Lower lobe of right lung (tissue), 2 donors: ENCODE measurements around the gene MRPS30. TPM values are rescaled to one million over a fixed set of nuclear protein-coding genes. Genes with fewer than 3 reads are reported as not detected.

Experiments
- ATAC-seq, 2 donors: fragments of 200-7000 bp; cut with Tn5 transposase; one replicate each; pipeline ENCODE4 v1.9.1; 2020 to 2022; ENCODE audit warnings: mild to moderate bottlenecking in 2 of 2, moderate library complexity in 2 of 2
- DNase-seq: peaks from one replicate; pipeline ENCODE4 v3.0.0-alpha.2; 2020
- H3K27ac ChIP-seq: fragments of 200-600 bp; one replicate; pipeline ENCODE4 v1.8.0; 2022
- H3K27me3 ChIP-seq: fragments of 200-600 bp; one replicate; pipeline ENCODE4 v1.8.0; 2022; ENCODE audit warnings: low read depth
- H3K36me3 ChIP-seq: fragments of 200-600 bp; one replicate; pipeline ENCODE4 v1.8.0; 2022; ENCODE audit warnings: mild to moderate bottlenecking
- H3K4me1 ChIP-seq: fragments of 200-600 bp; one replicate; pipeline ENCODE4 v1.8.0; 2022
- H3K4me3 ChIP-seq: fragments of 200-600 bp; one replicate; pipeline ENCODE4 v1.8.0; 2022; ENCODE audit warnings: mild to moderate bottlenecking
- H3K9me3 ChIP-seq: fragments of 200-600 bp; one replicate; pipeline ENCODE4 v1.8.0; 2022
- intact Hi-C: fragments of 100-400 bp; cut with DNase I; formaldehyde crosslinking; loops from one replicate; pipeline ENCODE4 v1.11.0; 2022
- total RNA-seq: library from RNA; stranded (reverse); fragmentation: NEBNext Ultra II Directional; extraction: Animal tissue kit (Norgen Biotek cat#: 25700); gene quantifications from one replicate; pipeline ENCODE4 v1.2.1, GENCODE V29; 2021
- TF ChIP-seq, protein P1 (sequence below): fragments of 200-600 bp; IDR thresholded peaks from one replicate; pipeline ENCODE4 v1.8.0; 2022; ENCODE audit warnings: antibody characterized with exemption, mild to moderate bottlenecking
- donor health status: DM: no; HTN: yes; CAD: no; lungs with severe emphysema.

The MRPS30 gene
- total RNA-seq, 1 donor from 2014 or later = 39.9 TPM

DNA sequence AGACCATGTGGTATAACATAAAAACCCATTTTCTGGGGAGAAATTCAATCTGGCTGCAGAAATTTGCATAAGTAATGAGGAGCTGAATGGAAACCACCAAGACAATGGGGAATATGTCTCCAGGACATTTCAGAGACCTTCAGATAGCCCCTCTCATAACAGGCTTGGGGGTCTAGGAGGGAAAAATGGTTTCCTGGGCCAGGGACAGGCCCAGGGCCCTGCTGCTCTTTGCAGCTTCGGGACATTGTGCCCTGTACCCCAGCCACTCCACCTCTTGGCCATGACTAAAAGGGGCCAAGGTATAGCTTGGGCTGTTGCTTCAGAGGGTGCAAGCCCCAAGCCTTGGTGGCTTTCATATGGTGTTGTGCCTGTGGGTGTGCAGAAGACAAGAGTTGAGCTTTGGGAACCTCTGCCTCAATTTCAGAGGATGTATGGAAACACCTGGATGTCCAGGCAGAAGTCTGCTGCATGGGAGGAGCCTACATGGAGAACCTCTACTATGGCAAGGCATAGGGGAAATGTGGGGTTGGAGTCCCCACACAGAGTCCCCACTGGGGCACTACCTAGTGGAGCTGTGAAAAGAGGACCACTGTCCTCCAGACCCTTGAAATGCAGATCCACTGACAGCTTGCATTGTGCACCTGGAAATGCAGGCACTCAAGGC, 30.4 kb downstream of the MRPS30 start:
- DNase-seq (no peak), ATAC-seq (no peak)
- Histone ChIP-seq H3K4me1 (no peaks in the 10 kb centered on the region), H3K9me3 (peaks cover 3% of the 10 kb centered on the region), H3K36me3 (no peaks in the 10 kb centered on the region), H3K27ac (no peak overlapping the region), H3K4me3 (no peak overlapping the region), H3K27me3 (no peaks in the 10 kb centered on the region)
- intact Hi-C loops = no loop called here
- TF ChIP-seq, protein P1, sequence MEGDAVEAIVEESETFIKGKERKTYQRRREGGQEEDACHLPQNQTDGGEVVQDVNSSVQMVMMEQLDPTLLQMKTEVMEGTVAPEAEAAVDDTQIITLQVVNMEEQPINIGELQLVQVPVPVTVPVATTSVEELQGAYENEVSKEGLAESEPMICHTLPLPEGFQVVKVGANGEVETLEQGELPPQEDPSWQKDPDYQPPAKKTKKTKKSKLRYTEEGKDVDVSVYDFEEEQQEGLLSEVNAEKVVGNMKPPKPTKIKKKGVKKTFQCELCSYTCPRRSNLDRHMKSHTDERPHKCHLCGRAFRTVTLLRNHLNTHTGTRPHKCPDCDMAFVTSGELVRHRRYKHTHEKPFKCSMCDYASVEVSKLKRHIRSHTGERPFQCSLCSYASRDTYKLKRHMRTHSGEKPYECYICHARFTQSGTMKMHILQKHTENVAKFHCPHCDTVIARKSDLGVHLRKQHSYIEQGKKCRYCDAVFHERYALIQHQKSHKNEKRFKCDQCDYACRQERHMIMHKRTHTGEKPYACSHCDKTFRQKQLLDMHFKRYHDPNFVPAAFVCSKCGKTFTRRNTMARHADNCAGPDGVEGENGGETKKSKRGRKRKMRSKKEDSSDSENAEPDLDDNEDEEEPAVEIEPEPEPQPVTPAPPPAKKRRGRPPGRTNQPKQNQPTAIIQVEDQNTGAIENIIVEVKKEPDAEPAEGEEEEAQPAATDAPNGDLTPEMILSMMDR = no peak

DNA sequence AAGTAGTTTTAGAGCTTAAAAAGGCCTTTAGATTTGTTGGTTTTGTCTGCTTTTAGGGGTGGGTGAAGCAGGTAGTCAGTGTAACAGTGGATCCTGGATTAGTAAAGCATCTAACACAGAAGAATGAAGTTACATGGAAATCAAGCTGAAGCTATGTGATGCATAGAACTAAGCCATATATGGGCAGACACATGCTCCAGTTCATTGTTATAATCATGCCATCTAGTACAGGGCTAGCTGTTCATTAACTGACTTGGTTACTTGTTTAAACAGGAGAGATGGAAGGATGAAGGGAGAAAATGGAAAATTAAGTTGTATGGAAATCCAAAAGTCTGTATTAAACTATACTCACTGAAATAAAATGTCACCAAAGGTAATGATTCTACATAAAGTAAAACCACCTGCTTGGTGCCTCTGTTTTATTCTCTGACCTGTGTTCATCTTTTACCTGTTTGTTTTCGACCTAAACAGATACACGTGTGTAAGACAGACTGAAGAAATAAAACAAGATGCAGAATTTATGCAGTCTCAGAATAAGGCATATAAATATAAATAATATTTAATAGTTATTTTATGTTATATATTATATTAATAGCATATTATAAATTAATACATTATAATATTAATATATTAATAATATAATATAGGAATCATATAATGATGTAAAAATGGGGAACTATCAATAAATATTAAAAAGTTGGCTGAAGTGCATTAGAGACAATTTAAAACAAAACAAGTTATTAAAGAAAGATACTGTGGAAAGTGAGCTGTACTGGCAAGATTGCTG, 33.9 kb downstream of the MRPS30 start:
- intact Hi-C loops = no loop called here
- no peaks in the 10 kb centered on the region for H3K27me3 ChIP-seq
- peaks cover 3% of the 10 kb centered on the region for H3K9me3 ChIP-seq
- ATAC-seq = no peak
- TF ChIP-seq, protein P1 = no peak
- no peaks in the 10 kb centered on the region for H3K4me1 ChIP-seq
- H3K36me3 ChIP-seq = no peaks in the 10 kb centered on the region
- no peak overlapping the region for H3K27ac ChIP-seq
- DNase-seq = no peak
- H3K4me3 ChIP-seq = no peak overlapping the region

DNA sequence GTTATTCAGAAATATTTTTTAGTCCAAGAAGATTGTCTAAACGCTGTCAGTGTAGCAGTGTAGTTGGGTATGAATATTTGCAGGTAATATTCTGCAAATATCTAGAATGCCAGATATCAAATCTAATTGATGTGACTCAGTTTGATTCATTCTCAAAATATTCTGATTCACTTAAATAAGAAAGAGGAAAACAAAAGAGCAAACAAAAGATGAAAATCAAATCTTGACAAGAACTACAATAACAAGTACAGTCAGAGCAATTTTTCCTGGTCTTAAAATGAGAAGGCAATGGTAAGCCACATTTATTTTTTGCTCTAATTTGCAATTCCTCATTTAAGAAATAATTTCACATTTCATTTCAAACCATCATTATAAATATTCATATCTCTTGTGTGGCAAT, 36.0 kb downstream of the MRPS30 start:
- no peak for ATAC-seq

DNA sequence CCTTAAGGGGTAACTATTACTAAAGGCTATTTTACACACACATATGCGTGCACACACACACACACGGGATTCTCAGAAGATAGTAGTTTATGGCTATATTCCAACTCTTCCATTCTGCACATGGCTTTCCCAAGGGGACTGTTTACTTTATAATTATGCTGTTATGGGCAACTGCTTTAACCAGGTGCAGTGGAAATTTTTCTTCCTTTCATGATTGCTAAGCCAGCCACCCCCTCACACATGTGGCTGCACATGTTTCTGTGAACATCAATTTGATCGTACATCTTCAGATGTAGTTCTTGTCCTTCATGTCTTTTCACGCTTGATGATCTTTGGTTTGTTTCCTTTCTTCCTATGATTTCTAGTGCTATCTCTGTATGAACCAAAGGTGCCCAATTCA, 37.0 kb downstream of the MRPS30 start:
- TF ChIP-seq, protein P1 = no peak
- ATAC-seq = no peak
- DNase-seq = no peak
- Histone ChIP-seq H3K27ac (no peak overlapping the region), H3K4me3 (no peak overlapping the region), H3K36me3 (no peaks in the 10 kb centered on the region), H3K4me1 (no peaks in the 10 kb centered on the region), H3K9me3 (no peaks in the 10 kb centered on the region), H3K27me3 (no peaks in the 10 kb centered on the region)
- intact Hi-C loops = no loop called here

More for the DNA sequence above, 36.0 kb downstream of the MRPS30 start:
- Histone ChIP-seq H3K4me3 (no peak overlapping the region), H3K36me3 (no peaks in the 10 kb centered on the region), H3K9me3 (no peaks in the 10 kb centered on the region), H3K27ac (no peak overlapping the region), H3K4me1 (no peaks in the 10 kb centered on the region), H3K27me3 (no peaks in the 10 kb centered on the region)
- no peak for DNase-seq
- TF ChIP-seq, protein P1 = no peak
- intact Hi-C loops = no loop called here

DNA sequence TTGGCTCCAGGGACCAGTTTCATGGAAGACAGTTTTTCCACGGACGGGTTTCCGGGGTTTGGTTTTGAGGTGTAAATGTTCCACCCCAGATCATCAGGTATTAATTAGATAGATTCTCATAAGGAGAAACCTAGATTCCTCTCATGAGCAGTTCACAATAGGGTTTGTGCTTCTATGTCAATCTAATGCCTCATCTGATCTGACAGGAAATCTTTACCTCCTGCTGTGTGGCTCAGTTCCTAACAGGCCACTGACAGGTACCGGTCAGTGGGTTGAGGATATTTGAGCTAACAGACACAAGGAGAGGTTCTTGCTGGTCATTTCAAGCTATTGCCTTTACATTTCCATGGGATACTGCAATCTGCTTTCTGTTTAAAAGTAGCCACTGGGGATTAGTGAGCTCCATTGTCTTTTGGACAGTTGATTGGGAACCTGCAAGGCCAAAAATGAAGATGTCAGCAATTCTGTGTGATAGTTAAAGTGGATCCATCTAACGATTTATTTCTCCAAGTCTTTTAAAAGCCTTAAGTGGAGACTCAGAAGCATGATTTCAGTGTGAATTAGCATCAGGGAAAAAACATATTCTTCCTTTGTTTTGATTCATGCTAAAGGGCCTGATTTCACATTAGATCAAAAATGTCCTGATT, 38.6 kb downstream of the MRPS30 start:
- no peak overlapping the region for H3K27ac ChIP-seq
- no peaks in the 10 kb centered on the region for H3K9me3 ChIP-seq
- DNase-seq = no peak
- H3K4me1 ChIP-seq = no peaks in the 10 kb centered on the region
- H3K27me3 ChIP-seq = no peaks in the 10 kb centered on the region
- TF ChIP-seq, protein P1 = no peak
- no peaks in the 10 kb centered on the region for H3K36me3 ChIP-seq
- intact Hi-C loops = no loop called here
- ATAC-seq = no peak
- no peak overlapping the region for H3K4me3 ChIP-seq
